ENCODE measurements around the gene ELAVL3.
"Not testable (repeated sequence)": the region's sequence is repeated elsewhere in the genome, so short reads cannot be mapped to it uniquely, and the experiment has no call there.

The ELAVL3 gene

GRCh38 chr19:11486661-11487503, 6.0 kb upstream of the ELAVL3 start:
- DNase-seq (ENCODE audit: low spot score) = no peak

- no peak for DNase-seq (ENCODE audit: low spot score)
These were observed 4.5 kb upstream of the ELAVL3 start for GRCh38 chr19:11485245-11485837.

- no peak for DNase-seq (ENCODE audit: low spot score)
These were observed 2.7 kb upstream of the ELAVL3 start for GRCh38 chr19:11483366-11484111.

GRCh38 chr19:11482384-11483050, 1.7 kb upstream of the ELAVL3 start:
- DNase-seq (ENCODE audit: low spot score) = peak; percentile 95

GRCh38 chr19:11481534-11482383, 913 bp upstream of the ELAVL3 start:
- DNase-seq (ENCODE audit: low spot score) = peak; percentile 89

- no peak for DNase-seq (ENCODE audit: low spot score)
These were observed 740 bp downstream of the ELAVL3 start for GRCh38 chr19:11479898-11480714.

GRCh38 chr19:11479090-11479897, 1.6 kb downstream of the ELAVL3 start:
- peak; percentile 63 for DNase-seq (ENCODE audit: low spot score)

- no peak for DNase-seq (ENCODE audit: low spot score)
These were observed 2.4 kb downstream of the ELAVL3 start for GRCh38 chr19:11478167-11479089.

GRCh38 chr19:11475861-11476260, 5.0 kb downstream of the ELAVL3 start:
- DNase-seq (ENCODE audit: low spot score) = no peak

- not testable (repeated sequence) for DNase-seq (ENCODE audit: low spot score)
These were observed 5.5 kb downstream of the ELAVL3 start for GRCh38 chr19:11475343-11475742.

- no peak for DNase-seq (ENCODE audit: low spot score)
These were observed 7.1 kb downstream of the ELAVL3 start for GRCh38 chr19:11473725-11474124.

- DNase-seq (ENCODE audit: low spot score) = not testable (repeated sequence)
These were observed 12.5 kb downstream of the ELAVL3 start for GRCh38 chr19:11468266-11468845.

GRCh38 chr19:11465600-11465999, 15.2 kb downstream of the ELAVL3 start:
- no peak for DNase-seq (ENCODE audit: low spot score)

GRCh38 chr19:11464333-11465265, 16.2 kb downstream of the ELAVL3 start:
- no peak for DNase-seq (ENCODE audit: low spot score)

- DNase-seq (ENCODE audit: low spot score) = no peak
These were observed 17.5 kb downstream of the ELAVL3 start for GRCh38 chr19:11463391-11463790.

- no peak for DNase-seq (ENCODE audit: low spot score)
These were observed 19.4 kb downstream of the ELAVL3 start for GRCh38 chr19:11461453-11461852.

- no peak for DNase-seq (ENCODE audit: low spot score)
These were observed 20.6 kb downstream of the ELAVL3 start for GRCh38 chr19:11460207-11460606.

Measured in GM03348 (cell line).